Measurements from ENCODE around the gene DYRK2. TPM values are rescaled to one million over a fixed set of nuclear protein-coding genes. Genes with fewer than 3 reads are reported as not detected.

DYRK2 gene
- total RNA-seq, 3 donors from 2014 or later = 12.4 to 19.2 (median 17.7) TPM

- no peak for TF ChIP-seq POLR2A (IDR thresholded peaks at IDR 0.05)
- Histone ChIP-seq H3K27ac (no peak overlapping the region), H3K4me1 (no peaks in the 10 kb centered on the region), H3K4me3 (no peak overlapping the region), H3K9me3 (no peaks in the 10 kb centered on the region), H3K27me3 (no peaks in the 10 kb centered on the region), H3K36me3 (no peaks in the 10 kb centered on the region)
- DNase-seq (ENCODE audit: low spot score in 2 of 2) = no peak
- intact Hi-C loops (cut with DNase I; ENCODE audit: low total_unique reads) = loop anchor here (10.0 kb wide), 1 partner anchor 1223 kb away; no protein-coding TSS in a partner anchor
These were observed 43.6 kb downstream of the DYRK2 start for GRCh38 chr12:67692135-67692534.

GRCh38 chr12:67692966-67693365, 44.4 kb downstream of the DYRK2 start:
- intact Hi-C loops (cut with DNase I; ENCODE audit: low total_unique reads) = loop anchor here (10.0 kb wide), 1 partner anchor 1222 kb away; no protein-coding TSS in a partner anchor
- no peak for TF ChIP-seq CTCF (IDR thresholded peaks at IDR 0.05)
- no peak for TF ChIP-seq POLR2AphosphoS5 (IDR thresholded peaks at IDR 0.05)
- TF ChIP-seq POLR2A (IDR thresholded peaks at IDR 0.05) = no peak
- no peak for DNase-seq (ENCODE audit: low spot score in 2 of 2)
- H3K9me3 ChIP-seq = no peaks in the 10 kb centered on the region
- no peaks in the 10 kb centered on the region for H3K4me1 ChIP-seq
- no peaks in the 10 kb centered on the region for H3K36me3 ChIP-seq
- H3K27ac ChIP-seq = no peak overlapping the region
- H3K27me3 ChIP-seq = no peaks in the 10 kb centered on the region
- H3K4me3 ChIP-seq = no peak overlapping the region

GRCh38 chr12:67693894-67694293, 45.3 kb downstream of the DYRK2 start:
- Histone ChIP-seq H3K4me1 (no peaks in the 10 kb centered on the region), H3K27ac (no peak overlapping the region), H3K36me3 (no peaks in the 10 kb centered on the region), H3K9me3 (no peaks in the 10 kb centered on the region), H3K4me3 (no peak overlapping the region), H3K27me3 (no peaks in the 10 kb centered on the region)
- DNase-seq (ENCODE audit: low spot score in 2 of 2) = no peak
- intact Hi-C loops (cut with DNase I; ENCODE audit: low total_unique reads) = loop anchor here (10.0 kb wide), 1 partner anchor 1221 kb away; no protein-coding TSS in a partner anchor
- no peak for TF ChIP-seq CTCF (IDR thresholded peaks at IDR 0.05)
- no peak for TF ChIP-seq POLR2AphosphoS5 (IDR thresholded peaks at IDR 0.05)
- no peak for TF ChIP-seq POLR2A (IDR thresholded peaks at IDR 0.05)

GRCh38 chr12:67694306-67694900, 45.9 kb downstream of the DYRK2 start:
- TF ChIP-seq CTCF (IDR thresholded peaks at IDR 0.05) (no peak), POLR2A (IDR thresholded peaks at IDR 0.05) (no peak), POLR2AphosphoS5 (IDR thresholded peaks at IDR 0.05) (no peak)
- no peaks in the 10 kb centered on the region for H3K36me3 ChIP-seq
- H3K4me1 ChIP-seq = no peaks in the 10 kb centered on the region
- DNase-seq (ENCODE audit: low spot score in 2 of 2) = no peak
- no peaks in the 10 kb centered on the region for H3K27me3 ChIP-seq
- no peak overlapping the region for H3K27ac ChIP-seq
- intact Hi-C loops (cut with DNase I; ENCODE audit: low total_unique reads) = loop anchor here (10.0 kb wide), 1 partner anchor 1220 kb away; no protein-coding TSS in a partner anchor
- H3K4me3 ChIP-seq = no peak overlapping the region
- H3K9me3 ChIP-seq = no peaks in the 10 kb centered on the region

- intact Hi-C loops (cut with DNase I; ENCODE audit: low total_unique reads) = loop anchor here (10.0 kb wide), 1 partner anchor 1219 kb away; no protein-coding TSS in a partner anchor
- Histone ChIP-seq H3K4me3 (no peak overlapping the region), H3K4me1 (no peaks in the 10 kb centered on the region), H3K27me3 (no peaks in the 10 kb centered on the region), H3K9me3 (no peaks in the 10 kb centered on the region), H3K36me3 (no peaks in the 10 kb centered on the region), H3K27ac (no peak overlapping the region)
- TF ChIP-seq POLR2AphosphoS5 (IDR thresholded peaks at IDR 0.05) = no peak
- TF ChIP-seq CTCF (IDR thresholded peaks at IDR 0.05) = no peak
- no peak for TF ChIP-seq POLR2A (IDR thresholded peaks at IDR 0.05)
- no peak for DNase-seq (ENCODE audit: low spot score in 2 of 2)
These were observed 47.4 kb downstream of the DYRK2 start for GRCh38 chr12:67695974-67696373.

Measured in breast epithelium (tissue), 4 donors.